Measurements from ENCODE around the gene RBM12. TPM values are rescaled to one million over a fixed set of nuclear protein-coding genes. Genes with fewer than 3 reads are reported as not detected.

RBM12 gene
- total RNA-seq, 4 donors from 2014 or later = 22.8 to 35.4 (median 24.2) TPM

GRCh38 chr20:35620818-35621559 is 43.7 kb downstream of the RBM12 start:
- TF ChIP-seq, protein P1, sequence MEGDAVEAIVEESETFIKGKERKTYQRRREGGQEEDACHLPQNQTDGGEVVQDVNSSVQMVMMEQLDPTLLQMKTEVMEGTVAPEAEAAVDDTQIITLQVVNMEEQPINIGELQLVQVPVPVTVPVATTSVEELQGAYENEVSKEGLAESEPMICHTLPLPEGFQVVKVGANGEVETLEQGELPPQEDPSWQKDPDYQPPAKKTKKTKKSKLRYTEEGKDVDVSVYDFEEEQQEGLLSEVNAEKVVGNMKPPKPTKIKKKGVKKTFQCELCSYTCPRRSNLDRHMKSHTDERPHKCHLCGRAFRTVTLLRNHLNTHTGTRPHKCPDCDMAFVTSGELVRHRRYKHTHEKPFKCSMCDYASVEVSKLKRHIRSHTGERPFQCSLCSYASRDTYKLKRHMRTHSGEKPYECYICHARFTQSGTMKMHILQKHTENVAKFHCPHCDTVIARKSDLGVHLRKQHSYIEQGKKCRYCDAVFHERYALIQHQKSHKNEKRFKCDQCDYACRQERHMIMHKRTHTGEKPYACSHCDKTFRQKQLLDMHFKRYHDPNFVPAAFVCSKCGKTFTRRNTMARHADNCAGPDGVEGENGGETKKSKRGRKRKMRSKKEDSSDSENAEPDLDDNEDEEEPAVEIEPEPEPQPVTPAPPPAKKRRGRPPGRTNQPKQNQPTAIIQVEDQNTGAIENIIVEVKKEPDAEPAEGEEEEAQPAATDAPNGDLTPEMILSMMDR (IDR thresholded peaks at IDR 0.05; ENCODE audit: low read depth) = no peak

GRCh38 chr20:35619196-35620095 is 45.3 kb downstream of the RBM12 start:
- TF ChIP-seq, protein P1 (IDR thresholded peaks at IDR 0.05; ENCODE audit: low read depth) = no peak

DNA sequence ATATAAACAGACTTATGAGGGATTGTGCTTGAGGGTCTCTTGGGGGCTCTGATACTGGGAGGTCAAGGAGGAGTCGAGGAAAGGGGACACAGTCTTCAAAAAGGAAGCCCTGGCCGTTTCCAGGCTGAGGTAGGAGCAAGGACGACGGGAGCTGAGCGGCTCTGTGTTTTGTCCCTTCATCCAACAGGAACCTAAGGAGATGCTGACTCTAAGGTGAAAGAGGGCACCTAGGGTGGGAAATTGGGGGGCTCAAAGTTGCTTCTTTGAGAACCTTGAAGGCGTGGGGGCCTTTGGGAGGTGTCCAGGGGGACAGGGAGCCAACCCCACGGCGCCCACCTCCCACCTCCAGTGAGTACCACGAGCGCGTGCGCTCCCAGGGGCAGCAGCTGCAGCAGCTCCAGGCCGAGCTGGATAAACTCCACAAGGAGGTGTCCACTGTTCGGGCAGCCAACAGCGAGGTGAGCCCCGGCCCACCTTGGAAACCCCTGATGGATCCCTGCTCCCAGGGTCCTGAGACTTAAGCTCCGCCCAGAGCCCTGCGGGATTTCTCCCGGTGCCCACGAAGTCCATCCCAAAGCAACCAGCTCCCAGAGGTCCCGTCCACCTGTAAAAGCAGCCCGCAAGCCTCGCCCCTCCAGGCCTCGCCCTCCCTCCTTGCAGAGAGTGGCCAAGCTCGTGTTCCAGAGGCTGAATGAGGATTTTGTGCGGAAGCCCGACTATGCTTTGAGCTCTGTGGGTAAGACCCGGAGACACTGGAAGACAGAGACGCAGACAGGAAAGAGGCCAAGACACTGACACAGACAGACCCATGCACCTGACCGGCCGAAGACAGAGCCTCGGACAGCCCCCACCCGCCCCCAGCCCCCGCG is 46.2 kb downstream of the RBM12 start:
- TF ChIP-seq, protein P1 (IDR thresholded peaks at IDR 0.05; ENCODE audit: low read depth) = no peak

- TF ChIP-seq, protein P1 (IDR thresholded peaks at IDR 0.05; ENCODE audit: low read depth) = no peak
Observed at GRCh38 chr20:35617397-35618262, 47.1 kb downstream of the RBM12 start.

GRCh38 chr20:35616465-35617396 is 48.0 kb downstream of the RBM12 start:
- TF ChIP-seq, protein P1 (IDR thresholded peaks at IDR 0.05; ENCODE audit: low read depth) = no peak

All from subcutaneous adipose tissue (tissue), 4 donors.